Left cardiac atrium (tissue), 4 donors: Measurements from ENCODE around the gene NXPH1. TPM values are rescaled to one million over a fixed set of nuclear protein-coding genes. Genes with fewer than 3 reads are reported as not detected.
"Not testable (repeated sequence)": the region's sequence is repeated elsewhere in the genome, so short reads cannot be mapped to it uniquely, and the experiment has no call there.

Experiments used
- ATAC-seq, 2 donors: fragments of 200-7000 bp; cut with Tn5 transposase; one replicate each; pipeline ENCODE4 v1.9.1; 2020; ENCODE audit warnings: mild to moderate bottlenecking in 2 of 2, moderate library complexity in 2 of 2
- DNase-seq: peaks from one replicate; pipeline ENCODE4 v3.0.0-alpha.2; 2020
- intact Hi-C, 2 donors: fragments of 100-400 bp; cut with DNase I; formaldehyde crosslinking; loops; one replicate each; pipeline versions ENCODE4 v1.14.1 to v1.15.1; 2022 to 2023
- total RNA-seq, 2 donors: library from RNA; stranded (reverse); fragmentation: NEBNext Ultra II Directional; extraction: Animal tissue kit (Norgen Biotek cat#: 25700); gene quantifications; one replicate each; pipeline ENCODE4 v1.2.1, GENCODE V29; 2021
- donor health status: DM: no; HTN: yes; CAD: no.
- donor health status: DM: no; HTN: yes; CAD: no; lungs with severe emphysema.
- donor health status: DM: yes; HTN: yes; CAD: no.
- donor health status: Dilated cardiomyopathy.

Gene NXPH1
- total RNA-seq, 2 donors from 2014 or later, result not detected

DNA sequence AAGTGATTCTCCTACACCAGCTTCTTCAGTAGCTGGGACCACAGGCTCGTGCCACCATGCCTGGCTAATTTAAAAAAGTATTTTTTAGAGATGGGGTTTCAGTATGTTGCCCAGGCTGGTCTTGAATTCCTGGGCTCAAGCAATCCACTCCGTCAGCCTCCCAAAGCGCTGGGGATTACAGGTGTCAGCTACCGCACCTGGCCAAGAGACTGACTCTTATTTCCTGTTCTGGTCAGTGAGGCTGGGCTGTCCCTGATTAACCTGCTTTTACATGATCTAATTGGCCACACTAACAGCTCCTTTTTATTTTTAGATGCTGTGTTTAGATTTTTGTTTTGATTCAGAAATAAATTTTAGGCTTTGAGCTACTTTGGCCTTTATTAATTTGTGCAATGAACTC lies 203.9 kb downstream of the NXPH1 start:
- DNase-seq, result no peak
- ATAC-seq, result no peak
- intact Hi-C loops, result no loop called here

GRCh38 chr7:8638076-8638475 lies 204.7 kb downstream of the NXPH1 start:
- intact Hi-C loops, result no loop called here
- ATAC-seq, result no peak
- DNase-seq, result peak; percentile 20

DNA sequence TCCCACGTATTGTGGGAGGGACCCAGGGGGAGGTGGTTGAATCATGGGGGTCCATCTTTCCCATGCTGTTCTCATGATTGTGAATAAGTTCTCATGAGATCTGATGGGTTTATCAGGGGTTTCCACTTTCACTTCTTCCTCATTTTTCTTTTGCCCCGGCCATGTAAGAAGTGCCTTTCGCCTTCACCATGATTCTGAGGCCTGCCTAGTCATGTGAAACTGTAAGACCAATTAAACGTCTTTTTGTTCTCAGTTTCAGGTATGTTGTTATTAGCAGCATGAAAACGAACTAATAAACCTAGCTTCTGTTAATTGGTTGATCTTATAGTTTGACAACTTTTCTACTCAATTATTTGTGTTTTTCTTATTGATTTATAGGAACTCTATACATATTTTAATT lies 206.3 kb downstream of the NXPH1 start:
- ATAC-seq, result no peak

GRCh38 chr7:8640671-8641070 lies 207.3 kb downstream of the NXPH1 start:
- DNase-seq (no peak), ATAC-seq (no peak)
- intact Hi-C loops, result no loop called here

More for the DNA sequence above, 206.3 kb downstream of the NXPH1 start:
- intact Hi-C loops, result no loop called here
- no peak for DNase-seq

DNA sequence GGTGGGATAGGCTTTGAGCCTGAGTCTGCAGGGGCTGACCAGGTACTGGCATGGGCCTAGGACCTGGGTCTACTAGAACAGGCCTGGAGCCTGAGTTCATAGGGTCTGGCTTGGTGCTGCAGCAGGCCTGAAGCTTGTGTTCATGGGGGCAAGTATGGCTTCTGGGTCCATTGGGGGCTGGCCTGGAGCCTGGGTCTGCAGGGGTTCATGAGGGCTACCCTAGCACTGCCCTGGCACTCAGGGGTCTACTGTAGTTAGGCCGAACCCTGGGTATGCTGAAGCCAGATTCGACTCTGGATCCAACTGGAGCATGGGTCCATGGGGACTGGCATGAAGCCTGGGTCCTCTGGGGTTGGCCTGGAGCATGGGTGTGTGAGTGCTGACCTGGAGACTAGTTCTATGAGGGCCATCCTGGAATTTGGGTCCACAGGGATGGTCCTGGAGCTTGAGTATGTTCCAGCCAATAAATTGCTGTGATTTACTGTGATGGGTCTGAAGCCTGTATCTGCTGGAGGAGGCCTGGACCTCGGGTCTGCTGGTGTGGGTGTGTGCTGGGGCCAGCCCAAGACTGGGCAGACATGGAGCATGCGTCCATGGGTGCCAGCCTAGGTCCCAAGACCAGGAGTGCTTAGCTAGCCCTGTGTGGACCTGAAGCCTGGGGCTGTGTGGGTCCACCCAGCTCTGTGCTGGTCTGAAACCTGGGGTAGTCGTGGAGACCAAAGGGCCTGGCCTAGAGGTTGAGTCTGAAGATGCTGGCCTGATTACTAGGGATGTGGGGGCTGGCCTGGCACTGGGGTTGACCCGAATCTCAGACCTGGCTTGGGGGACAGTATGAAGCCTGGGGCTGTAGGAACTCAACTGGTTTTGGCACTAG lies 235.5 kb downstream of the NXPH1 start:
- DNase-seq (no peak), ATAC-seq (no peak)
- intact Hi-C loops, result no loop called here

DNA sequence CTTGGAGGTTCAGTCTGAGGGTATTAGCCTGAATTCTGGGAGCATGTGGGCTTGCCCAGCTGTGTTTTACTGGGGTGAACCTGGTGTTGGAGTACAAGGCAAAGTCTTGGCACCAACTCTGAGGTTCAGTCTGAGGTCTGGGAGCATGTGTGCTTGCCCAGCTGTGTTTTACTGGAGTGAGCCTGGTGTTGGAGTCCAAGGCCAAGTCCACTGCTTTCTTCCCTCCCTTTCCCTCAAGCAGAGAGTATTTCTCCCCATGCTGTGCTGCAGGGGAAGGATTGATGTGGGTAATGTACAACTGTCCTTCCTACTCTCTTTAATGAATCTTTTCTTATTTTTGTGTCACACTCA lies 236.1 kb downstream of the NXPH1 start:
- ATAC-seq (no peak), DNase-seq (no peak)
- intact Hi-C loops, result no loop called here

GRCh38 chr7:8684426-8684825 lies 251.0 kb downstream of the NXPH1 start:
- intact Hi-C loops, result no loop called here
- DNase-seq, result no peak
- no peak for ATAC-seq

DNA sequence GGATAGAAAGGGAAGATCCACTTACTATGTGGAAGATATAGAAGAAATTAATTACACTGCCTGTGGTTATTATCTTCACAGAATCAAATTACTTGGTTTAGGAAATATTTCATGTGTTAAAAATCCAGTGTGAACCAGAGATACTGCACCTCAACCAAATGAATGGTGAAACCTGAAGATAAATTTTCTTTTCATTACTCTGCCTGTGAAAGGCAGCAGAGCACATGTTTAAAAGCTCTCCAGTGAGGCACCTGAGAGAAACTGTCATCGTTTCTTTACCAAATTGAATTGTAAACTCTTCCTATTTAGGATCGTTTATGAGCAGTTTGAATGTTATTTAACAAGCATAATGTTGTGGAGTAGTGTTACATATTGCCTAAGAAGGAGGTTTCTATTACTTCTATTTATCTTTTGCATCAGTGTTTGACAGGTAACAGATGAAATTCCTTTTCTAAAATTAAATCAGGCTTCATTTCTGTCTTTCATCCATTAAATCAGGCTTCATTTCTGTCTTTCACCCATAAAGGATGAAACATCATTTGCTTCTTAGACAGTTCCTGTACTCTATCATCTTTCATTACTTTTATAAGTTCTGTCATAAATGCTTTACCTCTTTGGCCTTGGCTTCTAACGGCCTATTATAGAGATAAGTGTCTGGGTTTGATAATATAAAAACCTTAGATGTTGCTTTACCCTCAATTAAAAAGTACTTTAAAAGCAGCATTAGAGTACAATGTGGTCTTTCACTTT lies 266.6 kb downstream of the NXPH1 start:
- no peak for DNase-seq
- no peak for ATAC-seq
- intact Hi-C loops, result no loop called here

DNA sequence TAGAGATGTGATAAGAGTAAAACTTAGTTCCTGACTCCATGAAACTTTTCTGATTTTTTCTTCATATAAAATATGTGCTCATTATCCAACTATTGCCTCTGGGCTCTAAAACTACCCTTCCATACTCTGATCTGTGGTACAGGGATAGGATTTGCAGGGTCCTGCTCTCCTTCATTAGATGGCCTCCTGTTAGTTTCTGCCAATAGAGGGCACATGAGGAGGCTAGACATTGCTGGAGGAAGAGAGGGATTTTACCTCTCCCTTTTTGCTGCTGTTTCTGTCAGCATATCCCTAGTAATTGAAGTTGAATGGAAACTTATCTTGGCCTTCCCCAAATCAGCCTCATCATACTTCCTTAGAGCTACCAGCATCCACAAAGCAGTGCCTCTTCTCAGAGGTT lies 269.4 kb downstream of the NXPH1 start:
- DNase-seq (no peak), ATAC-seq (no peak)
- intact Hi-C loops, result no loop called here

DNA sequence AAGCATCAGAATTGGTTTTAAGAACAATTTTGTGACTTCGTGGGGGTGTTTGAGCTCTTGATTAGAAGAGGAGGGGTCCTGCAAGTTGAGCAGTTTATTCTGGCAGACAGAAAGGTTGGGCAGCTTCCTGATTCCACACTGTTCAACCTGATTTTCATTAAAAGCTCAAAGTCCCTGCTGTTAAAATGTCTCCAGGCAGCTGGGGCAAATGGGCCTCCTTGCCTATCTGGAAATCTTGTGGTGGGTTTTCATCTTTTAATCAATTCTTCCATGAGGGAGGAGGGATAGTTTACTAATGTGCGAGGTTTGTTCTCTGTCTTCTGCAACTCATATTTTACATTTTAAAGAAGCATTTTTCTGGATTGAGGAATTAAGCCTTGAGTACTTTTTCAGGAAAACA lies 276.7 kb downstream of the NXPH1 start:
- intact Hi-C loops, result no loop called here
- no peak for ATAC-seq

GRCh38 chr7:8714791-8715190 lies 281.4 kb downstream of the NXPH1 start:
- DNase-seq (no peak), ATAC-seq (no peak)
- intact Hi-C loops, result no loop called here

More for the DNA sequence above, 276.7 kb downstream of the NXPH1 start:
- DNase-seq, result no peak

GRCh38 chr7:8719102-8719501 lies 285.7 kb downstream of the NXPH1 start:
- ATAC-seq, result no peak
- DNase-seq, result no peak
- intact Hi-C loops, result no loop called here

DNA sequence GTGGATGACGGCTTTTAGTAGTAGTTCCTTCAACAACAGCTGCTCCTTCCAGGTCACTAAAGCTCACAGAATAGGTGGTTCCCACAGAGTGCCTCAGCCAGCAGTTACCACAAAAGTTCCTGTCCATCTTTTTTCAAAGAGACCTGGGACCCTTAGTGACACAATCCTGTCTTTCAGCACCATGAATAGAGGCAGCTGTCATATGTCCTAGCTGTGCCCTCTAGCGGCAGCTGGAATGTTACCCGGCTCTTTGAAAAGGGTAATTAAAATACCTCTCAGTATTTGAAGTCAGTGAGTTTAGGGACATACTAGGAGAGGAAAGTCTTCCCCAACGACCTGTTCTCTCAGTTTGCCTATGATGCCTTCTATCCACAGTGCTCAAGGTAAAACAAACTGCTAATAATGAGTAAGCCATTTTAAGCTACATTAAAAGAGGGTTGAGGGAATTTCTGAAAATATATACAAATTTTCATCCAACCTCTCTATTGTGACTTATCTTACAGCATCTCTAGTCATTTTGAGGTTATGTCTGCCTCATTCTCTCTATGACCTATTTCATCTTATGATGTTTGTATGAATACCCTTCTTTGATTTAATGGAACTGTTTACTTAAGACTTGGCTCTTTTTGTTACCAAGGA lies 290.8 kb downstream of the NXPH1 start:
- ATAC-seq (no peak), DNase-seq (no peak)
- intact Hi-C loops, result loop anchor here in 1 of 2 donors (5.0 kb wide), 1 partner anchor 307 kb away; no protein-coding TSS in a partner anchor

GRCh38 chr7:8731756-8732155 lies 298.3 kb downstream of the NXPH1 start:
- DNase-seq, ATAC-seq, intact Hi-C loops: not testable (repeated sequence)

DNA sequence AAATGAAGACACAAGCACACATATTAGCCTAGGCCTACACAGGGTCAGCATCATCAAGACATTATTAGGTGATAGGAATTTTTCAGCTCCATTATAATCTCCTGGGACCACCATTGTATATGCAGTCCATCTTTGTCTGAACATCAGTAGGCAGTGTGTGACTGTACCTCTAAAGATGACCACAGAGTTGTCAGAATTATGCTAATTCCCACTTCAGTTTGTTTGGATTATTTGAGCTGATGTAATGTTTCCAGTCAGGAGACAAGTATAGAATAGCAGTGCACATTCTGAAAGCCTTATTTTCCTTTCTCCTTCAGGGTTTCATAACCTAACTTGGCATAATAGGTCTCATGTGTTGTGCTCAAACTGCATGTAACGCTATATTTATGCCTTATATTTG lies 306.4 kb downstream of the NXPH1 start:
- ATAC-seq (no peak), DNase-seq (no peak)
- intact Hi-C loops, result no loop called here

GRCh38 chr7:8742837-8743236 lies 309.4 kb downstream of the NXPH1 start:
- intact Hi-C loops, result no loop called here
- no peak for ATAC-seq
- DNase-seq, result no peak

DNA sequence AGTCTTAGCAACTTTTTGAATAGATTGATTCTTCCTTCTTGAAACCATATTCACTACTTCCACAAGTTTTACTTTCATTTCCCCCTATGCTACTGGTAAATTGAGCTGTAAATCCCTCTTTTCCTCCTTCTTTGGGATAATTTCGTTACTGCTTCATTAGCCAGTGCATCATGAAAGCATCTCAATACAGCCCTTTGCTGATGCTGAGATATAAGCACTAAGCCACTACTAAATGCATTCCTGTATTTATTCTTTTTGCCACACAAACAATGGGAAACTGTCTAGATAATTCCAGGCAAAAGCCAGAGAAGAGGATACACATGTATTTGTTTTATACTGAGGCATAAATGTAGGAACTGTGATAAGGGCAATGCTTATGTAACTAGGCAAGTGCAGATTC lies 313.9 kb downstream of the NXPH1 start:
- ATAC-seq, result no peak
- intact Hi-C loops, result no loop called here

GRCh38 chr7:8751557-8752231 lies 318.3 kb downstream of the NXPH1 start:
- DNase-seq (no peak), ATAC-seq (no peak)
- intact Hi-C loops, result no loop called here

More for the DNA sequence above, 313.9 kb downstream of the NXPH1 start:
- DNase-seq, result no peak

- DNase-seq (no peak), ATAC-seq (no peak)
- intact Hi-C loops, result no loop called here
Observed at GRCh38 chr7:8753355-8753754, 319.9 kb downstream of the NXPH1 start.

DNA sequence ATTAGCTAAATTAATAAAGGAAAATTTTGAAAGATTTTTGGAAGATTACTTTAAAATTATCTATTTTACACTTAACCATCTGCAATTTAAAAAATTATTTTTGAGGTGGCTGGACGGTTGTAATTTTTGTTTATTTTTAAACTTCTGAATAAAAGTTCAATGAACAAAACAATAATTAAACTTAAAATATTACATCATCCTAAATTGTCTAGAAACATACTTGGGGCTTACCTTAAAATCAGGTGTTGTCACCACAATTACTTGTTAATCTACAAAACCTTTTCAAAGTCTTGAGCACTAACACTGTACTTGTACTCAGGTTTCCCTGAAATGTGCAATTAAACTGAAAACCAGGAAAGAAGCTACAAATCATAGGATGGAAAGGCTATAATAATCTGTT lies 328.3 kb downstream of the NXPH1 start:
- intact Hi-C loops, result no loop called here
- no peak for ATAC-seq

More for the DNA sequence above, 328.3 kb downstream of the NXPH1 start:
- no peak for DNase-seq
